GM23248 (cell line): ENCODE results near the gene GRPEL2. TPM values are rescaled to one million over a fixed set of nuclear protein-coding genes. Genes with fewer than 3 reads are reported as not detected.
A peak's percentile ranks its signal among the peaks of the same experiment; 100 is the strongest.

Experiments used
- DNase-seq: peaks from one replicate; pipeline ENCODE4 v3.0.0-alpha.2; 2015
- H2AFZ ChIP-seq: fragments of 200-600 bp; sonication (generic); 2 replicates; pipeline ENCODE4 v1.6.1; 2016; ENCODE audit warnings: antibody characterized with exemption
- H3F3A ChIP-seq: fragments of 200-600 bp; sonication (generic); 2 replicates; pipeline ENCODE4 v1.6.1; 2016; ENCODE audit warnings: mild to moderate bottlenecking, antibody characterized with exemption, mixed run types; ENCODE audit not compliant: insufficient read depth
- H3K27ac ChIP-seq: fragments of 200-600 bp; sonication (generic); 2 replicates; pipeline ENCODE4 v1.5.1; 2016; ENCODE audit warnings: mild to moderate bottlenecking
- H3K27me3 ChIP-seq: fragments of 200-600 bp; sonication (generic); replicated peaks from 2 replicates; pipeline ENCODE4 v1.6.1; 2016; ENCODE audit warnings: mild to moderate bottlenecking; ENCODE audit not compliant: insufficient read depth
- H3K36me3 ChIP-seq: fragments of 200-600 bp; sonication (generic); 2 replicates; pipeline ENCODE4 v1.6.1; 2016; ENCODE audit warnings: low read depth, mild to moderate bottlenecking
- H3K4me1 ChIP-seq: fragments of 200-600 bp; sonication (generic); 2 replicates; pipeline ENCODE4 v1.6.1; 2016; ENCODE audit warnings: mild to moderate bottlenecking; ENCODE audit not compliant: insufficient read depth
- H3K4me2 ChIP-seq: fragments of 200-600 bp; sonication (generic); one replicate; pipeline ENCODE4 v1.6.1; 2016; ENCODE audit warnings: mild to moderate bottlenecking; ENCODE audit not compliant: unreplicated experiment
- H3K4me3 ChIP-seq: fragments of 200-600 bp; sonication (generic); 2 replicates; pipeline ENCODE4 v1.5.1; 2016; ENCODE audit warnings: mild to moderate bottlenecking
- H3K79me2 ChIP-seq: fragments of 200-600 bp; sonication (generic); 2 replicates; pipeline ENCODE4 v1.6.1; 2016; ENCODE audit warnings: mild to moderate bottlenecking; ENCODE audit not compliant: insufficient read depth
- H3K9ac ChIP-seq: fragments of 200-600 bp; sonication (generic); 2 replicates; pipeline ENCODE4 v1.6.1; 2016; ENCODE audit warnings: mild to moderate bottlenecking
- H3K9me2 ChIP-seq: fragments of 200-600 bp; sonication (generic); 2 replicates; pipeline ENCODE4 v1.6.1; 2016; ENCODE audit warnings: mixed run types, mild to moderate bottlenecking, moderate library complexity; ENCODE audit not compliant: insufficient read depth
- H3K9me3 ChIP-seq: fragments of 200-600 bp; sonication (generic); one replicate; pipeline ENCODE4 v1.6.1; 2017; ENCODE audit warnings: low read depth
- H4K20me1 ChIP-seq: fragments of 200-600 bp; sonication (generic); 2 replicates; pipeline ENCODE4 v1.6.0; 2016; ENCODE audit not compliant: insufficient read depth
- EZH2 ChIP-seq: fragments of 200-600 bp; sonication (generic); IDR thresholded peaks from 2 replicates; pipeline ENCODE4 v1.6.1; 2018; ENCODE audit warnings: antibody characterized with exemption, mild to moderate bottlenecking; ENCODE audit not compliant: insufficient read depth, poor library complexity, severe bottlenecking
- EZH2phosphoT487 ChIP-seq: fragments of 200-600 bp; sonication (generic); IDR thresholded peaks from 2 replicates; pipeline ENCODE4 v1.6.1; 2018; ENCODE audit warnings: antibody characterized with exemption, moderate library complexity, mild to moderate bottlenecking, low read depth; ENCODE audit not compliant: insufficient read depth
- WGBS, 2 experiments: methylation state at CpG; one replicate each; pipeline ENCODE4 v1.1.6; 2015 to 2017; ENCODE audit warnings: low lambda C conversion rate in 2 of 2, low coverage in 1 of 2; ENCODE audit errors: missing lambda C conversion rate in 2 of 2; 5-methylcytosine and 5-hydroxymethylcytosine counted together
- in situ Hi-C: fragments of 300-500 bp; cut with MboI; formaldehyde crosslinking; loops from 2 replicates; pipeline ENCODE4 v1.15.0; 2020
- polyA plus RNA-seq: library from polyadenylated mRNA; unstranded; fragments of >200 nt; fragmentation: Nextera tagmentation; extraction: Ambion mirVana; gene quantifications from 2 replicates; pipeline ENCODE4 v1.2.1, GENCODE V29; 2016
- total RNA-seq: library from RNA; depleted of rRNA; stranded (reverse); fragments of >200 nt; shearing (Covaris generic); gene quantifications from 2 replicates; pipeline ENCODE4 v1.2.3, GENCODE V29; 2014

GRPEL2 gene
- total and polyA plus RNA-seq, 2 experiments from 2014 or later: 19.5 to 27.0 TPM

DNA sequence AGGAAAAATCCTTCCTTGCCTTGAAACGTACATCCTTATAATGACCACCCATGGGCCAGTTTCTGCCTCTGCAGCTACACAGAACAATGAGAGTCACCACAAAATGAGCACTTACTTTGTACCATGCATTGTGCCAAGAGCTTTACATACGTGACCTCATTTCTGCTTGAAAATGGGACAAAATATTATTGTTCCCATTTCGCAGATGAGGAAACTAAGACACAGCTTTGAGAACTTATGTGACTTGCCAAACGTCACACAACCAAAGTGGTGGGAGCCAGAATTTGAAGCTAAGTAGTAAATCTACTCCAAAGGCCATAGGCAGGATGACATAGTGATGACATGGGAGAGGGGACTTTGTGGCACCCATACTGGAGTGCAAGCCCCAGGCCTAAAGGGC is 34.8 kb upstream of the GRPEL2 start:
- Histone ChIP-seq H3F3A (no peaks in the 10 kb centered on the region), H3K4me2 (no peak overlapping the region), H3K36me3 (no peaks in the 10 kb centered on the region), H3K4me3 (no peak overlapping the region), H3K79me2 (no peaks in the 10 kb centered on the region), H3K9me3 (no peaks in the 10 kb centered on the region), H3K9ac (no peak overlapping the region), H3K4me1 (no peaks in the 10 kb centered on the region), H3K9me2 (no peaks in the 10 kb centered on the region), H2AFZ (no peak overlapping the region), H3K27ac (no peak overlapping the region), H4K20me1 (no peaks in the 10 kb centered on the region), H3K27me3 (no peaks in the 10 kb centered on the region)
- in situ Hi-C loops: no loop called here
- TF ChIP-seq EZH2phosphoT487: no peak
- no peak for TF ChIP-seq EZH2
- 86 to 94% methylated on average over 4 of the region's 4 CpGs for WGBS, 2 experiments
- DNase-seq: no peak

GRCh38 chr5:149310947-149311658 is 34.2 kb upstream of the GRPEL2 start:
- Histone ChIP-seq H3K9me3 (no peaks in the 10 kb centered on the region), H3K9ac (no peak overlapping the region), H3F3A (no peaks in the 10 kb centered on the region), H2AFZ (no peak overlapping the region), H3K36me3 (no peaks in the 10 kb centered on the region), H4K20me1 (no peaks in the 10 kb centered on the region), H3K4me2 (no peak overlapping the region), H3K4me3 (no peak overlapping the region), H3K4me1 (no peaks in the 10 kb centered on the region), H3K27me3 (no peaks in the 10 kb centered on the region), H3K9me2 (no peaks in the 10 kb centered on the region), H3K79me2 (no peaks in the 10 kb centered on the region), H3K27ac (no peak overlapping the region)
- whole genome bisulfite sequencing, 2 experiments: 82 to 88% methylated on average over 10 of the region's 10 CpGs
- in situ Hi-C loops: no loop called here
- TF ChIP-seq EZH2phosphoT487 (no peak), EZH2 (no peak)
- peak; percentile 59 for DNase-seq

- in situ Hi-C loops: no loop called here
Measured at GRCh38 chr5:149313151-149313841, 32.0 kb upstream of the GRPEL2 start.

GRCh38 chr5:149314571-149315111 is 30.7 kb upstream of the GRPEL2 start:
- no peak overlapping the region for H2AFZ ChIP-seq
- no peaks in the 10 kb centered on the region for H3F3A ChIP-seq
- H4K20me1 ChIP-seq: no peaks in the 10 kb centered on the region
- in situ Hi-C loops: no loop called here
- no peaks in the 10 kb centered on the region for H3K79me2 ChIP-seq
- H3K9me2 ChIP-seq: no peaks in the 10 kb centered on the region
- DNase-seq: no peak
- H3K4me2 ChIP-seq: no peak overlapping the region
- H3K9me3 ChIP-seq: no peaks in the 10 kb centered on the region
- no peak overlapping the region for H3K9ac ChIP-seq
- H3K27ac ChIP-seq: no peak overlapping the region
- no peaks in the 10 kb centered on the region for H3K4me1 ChIP-seq
- WGBS, 2 experiments: 90 to 95% methylated on average over 4 of the region's 4 CpGs
- TF ChIP-seq EZH2phosphoT487 (no peak), EZH2 (no peak)
- no peaks in the 10 kb centered on the region for H3K36me3 ChIP-seq
- H3K4me3 ChIP-seq: no peak overlapping the region
- no peaks in the 10 kb centered on the region for H3K27me3 ChIP-seq

More at GRCh38 chr5:149313151-149313841, 32.0 kb upstream of the GRPEL2 start:
- Histone ChIP-seq H3K27ac (no peak overlapping the region), H3K9me2 (no peaks in the 10 kb centered on the region), H3K9ac (no peak overlapping the region), H3K9me3 (no peaks in the 10 kb centered on the region), H3F3A (no peaks in the 10 kb centered on the region), H3K4me1 (no peaks in the 10 kb centered on the region), H3K4me3 (no peak overlapping the region), H3K27me3 (no peaks in the 10 kb centered on the region), H3K79me2 (no peaks in the 10 kb centered on the region), H3K36me3 (no peaks in the 10 kb centered on the region), H2AFZ (no peak overlapping the region), H3K4me2 (no peak overlapping the region), H4K20me1 (no peaks in the 10 kb centered on the region)
- no peak for DNase-seq
- 86 to 87% methylated on average over 6 of the region's 6 CpGs for WGBS, 2 experiments
- TF ChIP-seq EZH2phosphoT487 (no peak), EZH2 (no peak)
